Adrenal gland (tissue), 12 donors: ENCODE data around the gene SMPD3. TPM values are rescaled to one million over a fixed set of nuclear protein-coding genes. Genes with fewer than 3 reads are reported as not detected.

ENCODE experiments used
- DNase-seq, 7 donors: peaks; one replicate each; pipeline ENCODE4 v3.0.0-alpha.2; 2019 to 2020
- H3K27ac ChIP-seq, 5 donors: fragments of 200-600 bp; sonication (generic) in 4 of 5; 1 replicate in 3 of 5; 2 replicates in 2 of 5; pipeline versions ENCODE4 v1.5.1 to v1.8.0; 2016 to 2020; ENCODE audit warnings: mild to moderate bottlenecking in 1 of 5
- H3K27me3 ChIP-seq: fragments of 200-600 bp; 2 replicates; pipeline ENCODE4 v1.8.0; 2021
- H3K36me3 ChIP-seq, 2 donors: fragments of 200-600 bp; replicated peaks in 1 of 2; 1 replicate in 1 of 2; 2 replicates in 1 of 2; pipeline versions ENCODE4 v1.5.1 to v1.8.0; 2018 to 2022
- H3K4me1 ChIP-seq, 2 donors: fragments of 200-600 bp; replicated peaks in 1 of 2; 1 replicate in 1 of 2; 2 replicates in 1 of 2; pipeline versions ENCODE4 v1.5.1 to v1.8.0; 2018 to 2021
- H3K4me3 ChIP-seq, 4 donors: fragments of 200-600 bp; sonication (generic) in 3 of 4; one replicate each; pipeline ENCODE4 v1.5.1; 2016 to 2018
- H3K9me3 ChIP-seq, 3 donors: fragments of 200-600 bp; sonication (generic) in 1 of 3; replicated peaks in 1 of 3; 1 replicate in 2 of 3; 2 replicates in 1 of 3; pipeline versions ENCODE4 v1.5.1 to v1.8.0; 2016 to 2021
- CTCF ChIP-seq, 6 experiments: fragments of 450-650 bp in 4 of 6; fragments of 200-600 bp in 2 of 6; sonication (generic) in 1 of 6; IDR thresholded peaks; 1 replicate in 5 of 6; 2 replicates in 1 of 6; pipeline versions ENCODE4 v1.5.1 to v1.8.0; 2016 to 2021; ENCODE audit warnings: antibody characterized with exemption in 6 of 6, mild to moderate bottlenecking in 2 of 6, moderate library complexity in 1 of 6
- POLR2A ChIP-seq, 2 donors: fragments of 450-650 bp; IDR thresholded peaks; one replicate each; pipeline ENCODE4 v1.6.1; 2017; ENCODE audit warnings: antibody characterized with exemption in 2 of 2, mild to moderate bottlenecking in 2 of 2, moderate library complexity in 1 of 2
- WGBS, 4 donors: extraction: QIAGEN DNeasy Blood & Tissue Kit in 2 of 4; methylation state at CpG; one replicate each; pipeline versions ENCODE4 v1.1.5 to v1.1.7; 2013 to 2017; 5-methylcytosine and 5-hydroxymethylcytosine counted together
- intact Hi-C, 2 donors: fragments of 100-400 bp; cut with DNase I; formaldehyde crosslinking; loops; one replicate each; pipeline versions ENCODE4 v1.14.1 to v1.15.0; 2022 to 2023
- polyA plus RNA-seq, 3 donors: library from polyadenylated mRNA; stranded (reverse); fragments of 200-250 nt in 2 of 3; fragments of 350-450 nt in 1 of 3; fragmentation: Illumina TruSeq in 1 of 3; extraction: RNeasy Lipid Tissue Mini Kit (QIAGEN cat#74804) in 1 of 3; gene quantifications; one replicate each; pipeline ENCODE4 v1.2.3, GENCODE V29; 2013 to 2014
- total RNA-seq, 9 donors: library from RNA; depleted of rRNA in 4 of 9; stranded (reverse); fragments of >200 nt in 4 of 9; fragments of 120-200 nt in 1 of 9; fragmentation: NEBNext Ultra II Directional in 1 of 9; extraction: Animal tissue kit (Norgen Biotek cat#: 25700) in 1 of 9; gene quantifications; one replicate each; pipeline versions ENCODE4 v1.1.0 to v1.2.4, GENCODE V29; 2013 to 2023
- donor health status: healthy with polysubstance abuse.
- donor health status: Bipolar disorder and iron deficiency.
- donor health status: DM: yes; HTN: yes; CAD: no.
- donor health status: DM: no; HTN: no; CAD: no.
- donor health status: DM: no; HTN: no; CAD: no.
- donor health status: DM: yes; HTN: yes; CAD: no.

Gene SMPD3
- total and polyA plus RNA-seq, 12 donors: 0.32 to 7.8 (median 1.2) TPM; not detected in 2

GRCh38 chr16:68342620-68343019 is 105.7 kb downstream of the SMPD3 start:
- no peak for DNase-seq
- intact Hi-C loops: no loop called here
- peaks cover 3 to 5% of the 10 kb centered on the region in 2 donors for H3K4me1 ChIP-seq
- H3K4me3 ChIP-seq: no peak overlapping the region
- H3K27me3 ChIP-seq: no peaks in the 10 kb centered on the region
- H3K9me3 ChIP-seq: no peaks in the 10 kb centered on the region
- 90 to 96% (median 94%) methylated on average over 6 to 7 of the region's 7 CpGs for WGBS, 4 donors
- H3K27ac ChIP-seq: no peak overlapping the region
- no peak for TF ChIP-seq CTCF (IDR thresholded peaks at IDR 0.05)
- TF ChIP-seq POLR2A (IDR thresholded peaks at IDR 0.05): no peak
- peaks cover 0 to 64% of the 10 kb centered on the region in 2 donors for H3K36me3 ChIP-seq

DNA sequence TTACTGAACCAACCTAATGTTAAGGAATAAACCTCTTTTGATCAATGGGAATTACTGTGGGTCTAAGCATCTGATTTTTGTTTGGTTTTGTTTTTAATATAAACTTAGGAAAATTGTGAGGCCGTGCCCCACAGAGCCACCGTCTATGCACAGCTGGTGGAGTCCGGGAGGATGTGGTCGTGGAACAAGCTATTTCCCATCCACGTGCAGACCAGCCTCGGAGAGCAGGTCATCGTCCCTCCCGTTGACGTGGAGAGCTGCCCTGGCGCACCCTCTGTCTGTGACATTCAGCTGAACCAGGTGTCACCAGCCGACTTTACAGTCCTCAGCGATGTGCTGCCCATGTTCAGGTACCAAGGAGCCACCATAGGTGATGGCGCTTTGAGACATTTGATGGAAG is 109.1 kb downstream of the SMPD3 start:
- intact Hi-C loops: no loop called here
- H3K4me3 ChIP-seq: no peak overlapping the region
- no peaks in the 10 kb centered on the region for H3K27me3 ChIP-seq
- TF ChIP-seq CTCF (IDR thresholded peaks at IDR 0.05) (no peak), POLR2A (IDR thresholded peaks at IDR 0.05) (no peak)
- peaks cover 0 to 53% of the 10 kb centered on the region in 2 donors for H3K36me3 ChIP-seq
- no peak for DNase-seq
- H3K4me1 ChIP-seq: no peaks in the 10 kb centered on the region
- H3K27ac ChIP-seq: no peak overlapping the region
- WGBS, 4 donors: 90 to 94% (median 92%) methylated on average over 13 of the region's 13 CpGs
- no peaks in the 10 kb centered on the region for H3K9me3 ChIP-seq

DNA sequence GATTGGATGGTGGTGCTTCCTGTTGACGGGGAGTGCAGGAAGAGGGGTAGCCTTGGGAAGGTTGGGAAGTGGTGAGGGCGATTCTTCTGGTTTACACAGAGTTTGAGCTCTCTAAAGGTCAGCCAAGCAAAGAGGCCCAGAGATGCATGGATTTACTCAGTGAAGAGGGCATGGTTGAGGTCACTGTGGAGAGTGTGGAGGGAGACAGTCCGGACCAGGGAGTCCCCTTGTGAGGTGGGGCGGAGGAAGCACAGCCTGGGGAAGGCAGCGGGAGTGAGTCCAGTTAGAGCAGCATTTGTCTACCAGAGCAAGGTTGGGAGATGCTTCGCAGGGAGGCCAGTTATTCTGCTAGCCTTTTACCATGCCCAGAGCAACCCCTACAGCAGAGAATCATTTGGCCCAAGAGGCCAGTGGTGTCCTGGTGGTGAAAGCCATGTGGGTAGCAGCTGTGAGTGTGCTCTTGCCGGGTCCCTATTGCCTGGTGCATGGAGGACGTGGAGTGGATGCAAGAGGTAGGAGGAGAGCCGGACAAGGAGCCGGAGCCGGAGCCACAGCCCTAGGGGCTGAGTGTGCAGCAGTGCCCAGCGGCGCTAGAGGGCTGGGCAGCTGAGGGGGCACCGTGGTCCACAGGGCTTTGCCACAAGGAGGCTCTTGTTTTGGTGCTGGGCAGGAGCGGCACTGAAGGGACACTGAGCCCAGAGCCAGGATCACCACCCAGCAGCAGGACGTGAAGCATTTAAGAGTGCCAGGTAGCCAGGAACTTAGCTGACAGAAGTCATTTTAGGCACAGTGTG is 109.8 kb downstream of the SMPD3 start:
- no peaks in the 10 kb centered on the region for H3K9me3 ChIP-seq
- WGBS, 4 donors: 88 to 96% (median 93%) methylated on average over 16 of the region's 16 CpGs

GRCh38 chr16:68335175-68335574 is 113.1 kb downstream of the SMPD3 start:
- peaks cover 4 to 21% of the 10 kb centered on the region in 2 donors for H3K4me1 ChIP-seq
- no peaks in the 10 kb centered on the region for H3K9me3 ChIP-seq
- no peaks in the 10 kb centered on the region for H3K27me3 ChIP-seq
- H3K27ac ChIP-seq: no peak overlapping the region
- intact Hi-C loops: no loop called here
- no peak for DNase-seq
- no peak for TF ChIP-seq POLR2A (IDR thresholded peaks at IDR 0.05)
- no peak for TF ChIP-seq CTCF (IDR thresholded peaks at IDR 0.05)
- WGBS, 4 donors: 89 to 96% (median 90%) methylated on average over 5 of the region's 5 CpGs
- H3K36me3 ChIP-seq: peaks cover 0 to 37% of the 10 kb centered on the region in 2 donors
- H3K4me3 ChIP-seq: no peak overlapping the region

More for the DNA sequence above, 109.8 kb downstream of the SMPD3 start:
- no peak overlapping the region for H3K27ac ChIP-seq
- no peak overlapping the region for H3K4me3 ChIP-seq
- intact Hi-C loops: no loop called here
- DNase-seq: no peak
- peaks cover 0 to 53% of the 10 kb centered on the region in 2 donors for H3K36me3 ChIP-seq
- no peak for TF ChIP-seq POLR2A (IDR thresholded peaks at IDR 0.05)
- no peak for TF ChIP-seq CTCF (IDR thresholded peaks at IDR 0.05)
- H3K4me1 ChIP-seq: no peaks in the 10 kb centered on the region
- H3K27me3 ChIP-seq: no peaks in the 10 kb centered on the region
